ENCODE results near the gene GC. TPM values are rescaled to one million over a fixed set of nuclear protein-coding genes. Genes with fewer than 3 reads are reported as not detected.

Gene GC
- total RNA-seq, 1 experiment from 2014 or later: not detected

GRCh38 chr4:71765821-71766383 is 18.0 kb downstream of the GC start:
- Histone ChIP-seq H2BK120ac (ENCODE audit: low read depth, low read length, poor library complexity, severe bottlenecking) (no peak overlapping the region), H3K27ac (ENCODE audit: insufficient read length, low read depth, low read length) (peak overlapping the region; percentile 33), H3K18ac (ENCODE audit: insufficient read length, low read depth, low read length) (no peak overlapping the region), H2AFZ (ENCODE audit: low read length) (no peak overlapping the region), H4K91ac (ENCODE audit: insufficient read length, low read depth, low read length) (no peak overlapping the region), H3K56ac (ENCODE audit: insufficient read length, low read depth, low read length) (no peak overlapping the region), H2BK15ac (ENCODE audit: low read depth, low read length) (no peak overlapping the region), H2BK12ac (ENCODE audit: insufficient read length, low read depth, low read length) (no peak overlapping the region), H4K20me1 (ENCODE audit: control insufficient read depth, insufficient read depth, insufficient read length) (no peaks in the 10 kb centered on the region), H4K5ac (ENCODE audit: insufficient read length, low read depth, low read length) (no peak overlapping the region), H3T11ph (ENCODE audit: low read length) (no peak overlapping the region), H3K9ac (ENCODE audit: extremely low read depth, insufficient read length, low read length) (no peak overlapping the region), H3K9me3 (ENCODE audit: control insufficient read depth, low read depth, low read length) (peaks cover 9% of the 10 kb centered on the region), H3K23me2 (ENCODE audit: insufficient read length, low read depth, low read length, poor library complexity, severe bottlenecking) (no peaks in the 10 kb centered on the region), H3K4ac (ENCODE audit: low read depth, low read length) (no peak overlapping the region), H2AK5ac (ENCODE audit: insufficient read length, low read length) (no peak overlapping the region), H3K27me3 (ENCODE audit: insufficient read depth, low read length) (no peaks in the 10 kb centered on the region), H3K14ac (ENCODE audit: insufficient read depth, low read length) (no peak overlapping the region), H3K79me1 (ENCODE audit: insufficient read depth, low read depth, low read length, poor library complexity, severe bottlenecking) (no peaks in the 10 kb centered on the region), H3K79me2 (ENCODE audit: insufficient read depth, low read length) (no peaks in the 10 kb centered on the region), H3K23ac (ENCODE audit: insufficient read length, low read depth, low read length) (no peak overlapping the region), H3K4me1 (ENCODE audit: insufficient read depth, low read length) (peaks cover 7% of the 10 kb centered on the region; the same call in 1 of the 2 replicates), H3K4me2 (ENCODE audit: insufficient read depth, insufficient read length, low read length) (peak overlapping the region; percentile 21), H2BK20ac (ENCODE audit: low read depth, low read length, poor library complexity, severe bottlenecking) (no peak overlapping the region), H2BK5ac (ENCODE audit: insufficient read length, low read length) (no peak overlapping the region), H4K8ac (replicated peaks; ENCODE audit: insufficient read length, low read depth, low read length) (no peak overlapping the region)
- H3K27me3 Mint-ChIP-seq (ENCODE audit: low read depth): no peaks in the 10 kb centered on the region
- TF ChIP-seq, protein P1, sequence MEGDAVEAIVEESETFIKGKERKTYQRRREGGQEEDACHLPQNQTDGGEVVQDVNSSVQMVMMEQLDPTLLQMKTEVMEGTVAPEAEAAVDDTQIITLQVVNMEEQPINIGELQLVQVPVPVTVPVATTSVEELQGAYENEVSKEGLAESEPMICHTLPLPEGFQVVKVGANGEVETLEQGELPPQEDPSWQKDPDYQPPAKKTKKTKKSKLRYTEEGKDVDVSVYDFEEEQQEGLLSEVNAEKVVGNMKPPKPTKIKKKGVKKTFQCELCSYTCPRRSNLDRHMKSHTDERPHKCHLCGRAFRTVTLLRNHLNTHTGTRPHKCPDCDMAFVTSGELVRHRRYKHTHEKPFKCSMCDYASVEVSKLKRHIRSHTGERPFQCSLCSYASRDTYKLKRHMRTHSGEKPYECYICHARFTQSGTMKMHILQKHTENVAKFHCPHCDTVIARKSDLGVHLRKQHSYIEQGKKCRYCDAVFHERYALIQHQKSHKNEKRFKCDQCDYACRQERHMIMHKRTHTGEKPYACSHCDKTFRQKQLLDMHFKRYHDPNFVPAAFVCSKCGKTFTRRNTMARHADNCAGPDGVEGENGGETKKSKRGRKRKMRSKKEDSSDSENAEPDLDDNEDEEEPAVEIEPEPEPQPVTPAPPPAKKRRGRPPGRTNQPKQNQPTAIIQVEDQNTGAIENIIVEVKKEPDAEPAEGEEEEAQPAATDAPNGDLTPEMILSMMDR (conservative IDR thresholded peaks at IDR 0.05): no peak
- peaks cover 19 to 22% of the 10 kb centered on the region in 2 experiments for H3K9me3 Mint-ChIP-seq
- WGBS (ENCODE audit: extremely low coverage, insufficient read length, low lambda C conversion rate): no CpG with 5 or more reads among the region's 2 CpGs
- H3K36me3 Mint-ChIP-seq (ENCODE audit: insufficient read depth in 1 of 3, low read depth in 3 of 3): peaks cover 24 to 37% (median 29%) of the 10 kb centered on the region in 3 experiments
- peak overlapping the region in 2 of 3 experiments; percentile 96 to 99; a peak in 5 of 7 replicates for H3K27ac Mint-ChIP-seq
- peak overlapping the region in 1 of 2 experiments; percentile 27; a peak in 2 of 5 replicates for H3K4me3 Mint-ChIP-seq
- peaks cover 27 to 33% of the 10 kb centered on the region in 2 experiments for H3K4me1 Mint-ChIP-seq
- no peak for DNase-seq
